H9 (cell line): ENCODE data around the gene SRGAP3. TPM values are rescaled to one million over a fixed set of nuclear protein-coding genes. Genes with fewer than 3 reads are reported as not detected.

ENCODE experiments used
- DNase-seq: peaks from one replicate; pipeline ENCODE4 v3.0.0-alpha.2; 2017
- H2AFZ ChIP-seq: one replicate; pipeline ENCODE4 v1.6.1; 2013; ENCODE audit warnings: mild to moderate bottlenecking, low read length, control low read depth, moderate library complexity
- H2AK5ac ChIP-seq: 2 replicates; pipeline ENCODE4 v1.6.1; 2013; ENCODE audit warnings: low read length, control low read depth, mixed read lengths; ENCODE audit not compliant: insufficient read length
- H2BK120ac ChIP-seq: one replicate; pipeline ENCODE4 v1.6.1; 2013; ENCODE audit warnings: low read depth, mild to moderate bottlenecking, low read length, control low read depth, inconsistent platforms; ENCODE audit not compliant: poor library complexity, severe bottlenecking
- H2BK12ac ChIP-seq: 2 replicates; pipeline ENCODE4 v1.6.1; 2013; ENCODE audit warnings: low read length, control low read depth, mixed read lengths, low read depth; ENCODE audit not compliant: insufficient read length
- H2BK15ac ChIP-seq: 2 replicates; pipeline ENCODE4 v1.6.1; 2013; ENCODE audit warnings: low read depth, low read length, control low read depth
- H2BK20ac ChIP-seq: one replicate; pipeline ENCODE4 v1.6.1; 2013; ENCODE audit warnings: low read depth, mild to moderate bottlenecking, low read length, control low read depth, inconsistent platforms; ENCODE audit not compliant: poor library complexity, severe bottlenecking
- H2BK5ac ChIP-seq: 2 replicates; pipeline ENCODE4 v1.6.1; 2013; ENCODE audit warnings: low read length, control low read depth, mixed read lengths; ENCODE audit not compliant: insufficient read length
- H3K14ac ChIP-seq: 2 replicates; pipeline ENCODE4 v1.6.1; 2013; ENCODE audit warnings: low read length, control low read depth; ENCODE audit not compliant: insufficient read depth
- H3K18ac ChIP-seq: 2 replicates; pipeline ENCODE4 v1.6.1; 2013; ENCODE audit warnings: low read depth, mild to moderate bottlenecking, mixed read lengths, low read length, control low read depth; ENCODE audit not compliant: insufficient read length
- H3K23ac ChIP-seq: 2 replicates; pipeline ENCODE4 v1.6.1; 2013; ENCODE audit warnings: low read length, control low read depth, mixed read lengths, low read depth; ENCODE audit not compliant: insufficient read length
- H3K23me2 ChIP-seq: 2 replicates; pipeline ENCODE4 v1.6.1; 2013; ENCODE audit warnings: low read depth, mild to moderate bottlenecking, mixed read lengths, low read length, control low read depth; ENCODE audit not compliant: insufficient read length, poor library complexity, severe bottlenecking
- H3K27ac ChIP-seq: 2 replicates; pipeline ENCODE4 v1.5.1; 2013; ENCODE audit warnings: low read length, control low read depth, mixed read lengths, low read depth; ENCODE audit not compliant: insufficient read length
- H3K27me3 ChIP-seq: 2 replicates; pipeline ENCODE4 v1.6.1; 2013; ENCODE audit warnings: low read length, control low read depth, inconsistent platforms; ENCODE audit not compliant: insufficient read depth
- H3K4ac ChIP-seq: 2 replicates; pipeline ENCODE4 v1.6.1; 2013; ENCODE audit warnings: low read depth, mild to moderate bottlenecking, control low read depth, inconsistent platforms, low read length, moderate library complexity
- H3K4me1 ChIP-seq: 2 replicates; pipeline ENCODE4 v1.6.1; 2013; ENCODE audit warnings: low read length, control low read depth, inconsistent platforms; ENCODE audit not compliant: insufficient read depth
- H3K4me2 ChIP-seq: 2 replicates; pipeline ENCODE4 v1.6.1; 2013; ENCODE audit warnings: low read length, control low read depth, mixed read lengths; ENCODE audit not compliant: insufficient read length, insufficient read depth
- H3K56ac ChIP-seq: 2 replicates; pipeline ENCODE4 v1.6.1; 2013; ENCODE audit warnings: low read depth, mild to moderate bottlenecking, mixed read lengths, low read length, control low read depth; ENCODE audit not compliant: insufficient read length
- H3K79me1 ChIP-seq: 2 replicates; pipeline ENCODE4 v1.6.1; 2013; ENCODE audit warnings: low read depth, mild to moderate bottlenecking, moderate library complexity, low read length, control low read depth, inconsistent platforms; ENCODE audit not compliant: insufficient read depth, poor library complexity, severe bottlenecking
- H3K79me2 ChIP-seq: 2 replicates; pipeline ENCODE4 v1.6.1; 2013; ENCODE audit warnings: low read length, control low read depth, inconsistent platforms; ENCODE audit not compliant: insufficient read depth
- H3K9ac ChIP-seq: 2 replicates; pipeline ENCODE4 v1.6.1; 2013; ENCODE audit warnings: low read length, control low read depth, mixed read lengths; ENCODE audit not compliant: insufficient read length; ENCODE audit errors: extremely low read depth
- H3K9me3 ChIP-seq: one replicate; pipeline ENCODE4 v1.6.1; 2013; ENCODE audit warnings: low read depth, low read length, inconsistent platforms; ENCODE audit not compliant: control insufficient read depth
- H3T11ph ChIP-seq: one replicate; pipeline ENCODE4 v1.6.1; 2013; ENCODE audit warnings: mild to moderate bottlenecking, low read length, control low read depth, inconsistent platforms
- H4K20me1 ChIP-seq: one replicate; pipeline ENCODE4 v1.6.1; 2013; ENCODE audit not compliant: control insufficient read depth, insufficient read length, insufficient read depth
- H4K5ac ChIP-seq: 2 replicates; pipeline ENCODE4 v1.6.1; 2013; ENCODE audit warnings: low read depth, mild to moderate bottlenecking, mixed read lengths, low read length, control low read depth; ENCODE audit not compliant: insufficient read length
- H4K8ac ChIP-seq: replicated peaks from 2 replicates; pipeline ENCODE4 v1.6.1; 2013; ENCODE audit warnings: low read length, control low read depth, mixed read lengths, low read depth; ENCODE audit not compliant: insufficient read length
- H4K91ac ChIP-seq: 2 replicates; pipeline ENCODE4 v1.6.1; 2013; ENCODE audit warnings: low read depth, mild to moderate bottlenecking, moderate library complexity, mixed read lengths, low read length, control low read depth; ENCODE audit not compliant: insufficient read length
- H3K27ac Mint-ChIP-seq, 3 experiments: 2 replicates in 2 of 3; 3 replicates in 1 of 3; pipeline ENCODE4 v1.8.0; 2020 to 2021; ENCODE audit warnings: mixed read lengths in 3 of 3, mild to moderate bottlenecking in 1 of 3, moderate library complexity in 1 of 3
- H3K27me3 Mint-ChIP-seq: 2 replicates; pipeline ENCODE4 v1.8.0; 2021; ENCODE audit warnings: low read depth, mild to moderate bottlenecking, moderate library complexity, mixed read lengths
- H3K36me3 Mint-ChIP-seq, 3 experiments: 2 replicates in 2 of 3; 3 replicates in 1 of 3; pipeline ENCODE4 v1.8.0; 2020 to 2021; ENCODE audit warnings: low read depth in 3 of 3, mixed read lengths in 3 of 3; ENCODE audit not compliant: insufficient read depth in 1 of 3
- H3K4me1 Mint-ChIP-seq, 2 experiments: 2 replicates each; pipeline ENCODE4 v1.8.0; 2020; ENCODE audit warnings: mixed read lengths in 2 of 2
- H3K4me3 Mint-ChIP-seq, 2 experiments: 2 replicates in 1 of 2; 3 replicates in 1 of 2; pipeline ENCODE4 v1.8.0; 2020 to 2021; ENCODE audit warnings: mild to moderate bottlenecking in 2 of 2, mixed read lengths in 2 of 2, moderate library complexity in 1 of 2
- H3K9me3 Mint-ChIP-seq, 2 experiments: 2 replicates in 1 of 2; 3 replicates in 1 of 2; pipeline ENCODE4 v1.8.0; 2020; ENCODE audit warnings: mild to moderate bottlenecking in 2 of 2, mixed read lengths in 2 of 2, moderate library complexity in 1 of 2
- WGBS: extraction: QIAGEN DNeasy Blood & Tissue Kit; methylation state at CpG from one replicate; pipeline ENCODE4 v1.1.7; 2013; ENCODE audit warnings: missing lambda C conversion rate, low lambda C conversion rate, mixed read lengths; ENCODE audit not compliant: insufficient read length; ENCODE audit errors: extremely low coverage; 5-methylcytosine and 5-hydroxymethylcytosine counted together
- total RNA-seq: library from RNA; stranded (reverse); gene quantifications from 2 replicates; pipeline ENCODE4 v1.2.1, GENCODE V29; 2021
- TF ChIP-seq, protein P1 (sequence below): fragments of 200-600 bp; sonication (generic); conservative IDR thresholded peaks from 3 replicates; pipeline ENCODE4 v1.8.0; 2021; ENCODE audit warnings: antibody characterized with exemption, mild to moderate bottlenecking

Gene SRGAP3
- total RNA-seq, 1 experiment from 2014 or later, result 3.4 TPM

DNA sequence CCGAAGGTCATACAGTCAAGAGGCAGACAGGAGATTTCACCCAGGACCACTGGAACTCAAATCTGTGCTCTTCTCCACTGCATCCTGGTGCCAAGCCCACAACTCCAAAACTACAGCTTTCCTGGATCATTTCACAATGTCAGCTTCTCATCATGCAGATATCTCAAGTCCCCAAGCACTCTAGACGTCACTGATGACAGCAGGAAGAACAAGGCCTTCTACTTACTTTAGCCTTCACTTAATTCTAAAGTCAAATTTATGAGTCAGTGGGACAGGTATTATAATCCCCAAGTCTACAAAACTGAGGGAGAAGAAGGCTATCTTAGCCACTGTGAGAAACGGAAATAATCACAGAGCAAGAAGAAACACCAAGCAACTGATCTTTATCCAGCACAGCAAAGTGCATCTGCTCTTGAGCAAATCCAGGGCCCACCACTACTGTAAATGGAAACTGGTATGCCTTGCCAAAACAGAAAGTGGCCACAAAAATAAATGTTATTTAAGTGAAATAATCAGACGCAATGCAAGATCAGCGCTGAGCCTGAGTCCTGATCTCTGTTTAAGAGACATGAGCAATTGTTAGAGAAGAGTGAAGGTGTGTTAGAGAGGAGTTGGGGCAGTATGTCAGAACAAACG lies 287.1 kb downstream of the SRGAP3 start:
- Histone ChIP-seq H3K4ac (no peak overlapping the region), H3K79me2 (peaks cover 9% of the 10 kb centered on the region; the same call in 1 of the 2 replicates), H3K9ac (peak overlapping the region; percentile 93), H3K18ac (no peak overlapping the region), H3K79me1 (peaks cover 6% of the 10 kb centered on the region), H3K56ac (no peak overlapping the region), H2BK15ac (no peak overlapping the region), H3K27me3 (no peaks in the 10 kb centered on the region), H2AK5ac (peak overlapping the region; percentile 10), H4K5ac (no peak overlapping the region), H3K4me1 (no peaks in the 10 kb centered on the region; the same call in 1 of the 2 replicates), H4K8ac (no peak overlapping the region), H2BK5ac (no peak overlapping the region), H2AFZ (no peak overlapping the region), H3K4me2 (peak overlapping the region; percentile 97), H4K20me1 (no peaks in the 10 kb centered on the region), H3T11ph (no peak overlapping the region), H2BK120ac (no peak overlapping the region), H3K23me2 (peaks cover 13% of the 10 kb centered on the region), H3K23ac (no peak overlapping the region), H2BK20ac (no peak overlapping the region), H3K14ac (no peak overlapping the region), H3K9me3 (no peaks in the 10 kb centered on the region), H4K91ac (no peak overlapping the region), H3K27ac (no peak overlapping the region), H2BK12ac (no peak overlapping the region)
- H3K27ac Mint-ChIP-seq, result peak overlapping the region in 2 of 3 experiments; percentile 95 to 97; a peak in 1 of 7 replicates
- no peak for DNase-seq
- TF ChIP-seq, protein P1, sequence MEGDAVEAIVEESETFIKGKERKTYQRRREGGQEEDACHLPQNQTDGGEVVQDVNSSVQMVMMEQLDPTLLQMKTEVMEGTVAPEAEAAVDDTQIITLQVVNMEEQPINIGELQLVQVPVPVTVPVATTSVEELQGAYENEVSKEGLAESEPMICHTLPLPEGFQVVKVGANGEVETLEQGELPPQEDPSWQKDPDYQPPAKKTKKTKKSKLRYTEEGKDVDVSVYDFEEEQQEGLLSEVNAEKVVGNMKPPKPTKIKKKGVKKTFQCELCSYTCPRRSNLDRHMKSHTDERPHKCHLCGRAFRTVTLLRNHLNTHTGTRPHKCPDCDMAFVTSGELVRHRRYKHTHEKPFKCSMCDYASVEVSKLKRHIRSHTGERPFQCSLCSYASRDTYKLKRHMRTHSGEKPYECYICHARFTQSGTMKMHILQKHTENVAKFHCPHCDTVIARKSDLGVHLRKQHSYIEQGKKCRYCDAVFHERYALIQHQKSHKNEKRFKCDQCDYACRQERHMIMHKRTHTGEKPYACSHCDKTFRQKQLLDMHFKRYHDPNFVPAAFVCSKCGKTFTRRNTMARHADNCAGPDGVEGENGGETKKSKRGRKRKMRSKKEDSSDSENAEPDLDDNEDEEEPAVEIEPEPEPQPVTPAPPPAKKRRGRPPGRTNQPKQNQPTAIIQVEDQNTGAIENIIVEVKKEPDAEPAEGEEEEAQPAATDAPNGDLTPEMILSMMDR, result no peak
- WGBS, result no CpG with 5 or more reads among the region's 6 CpGs
- no peaks in the 10 kb centered on the region; the same call in 1 of the 2 replicates for H3K27me3 Mint-ChIP-seq
- H3K4me1 Mint-ChIP-seq, result peaks cover 27 to 30% of the 10 kb centered on the region in 2 experiments
- peak overlapping the region; percentile 96 to 97 for H3K4me3 Mint-ChIP-seq
- H3K9me3 Mint-ChIP-seq, result no peaks in the 10 kb centered on the region
- peaks cover 0 to 20% (median 12%) of the 10 kb centered on the region in 3 experiments; a peak in 5 of 7 replicates for H3K36me3 Mint-ChIP-seq
